Measurements from ENCODE around the gene BCL11B. TPM values are rescaled to one million over a fixed set of nuclear protein-coding genes. Genes with fewer than 3 reads are reported as not detected.

The BCL11B gene
- total and polyA plus RNA-seq, 4 donors = 3.0 to 12.9 (median 11.0) TPM

GRCh38 chr14:99315197-99315596 lies 43.2 kb upstream of the BCL11B start:
- DNase-seq (ENCODE audit: low read depth in 4 of 6, low spot score in 6 of 6) = no peak
- Histone ChIP-seq H3K4me1 (ENCODE audit: control insufficient read depth, insufficient read depth, low read length) (no peaks in the 10 kb centered on the region), H3K9me3 (ENCODE audit: control insufficient read depth, insufficient read depth, low read length) (no peaks in the 10 kb centered on the region), H3K27me3 (ENCODE audit: control insufficient read depth, insufficient read depth, low read length) (no peaks in the 10 kb centered on the region), H3K4me3 (ENCODE audit: low read depth, low read length) (no peak overlapping the region), H3K27ac (ENCODE audit: low read depth, low read length) (no peak overlapping the region), H3K36me3 (ENCODE audit: control insufficient read depth, insufficient read depth, low read length) (no peaks in the 10 kb centered on the region)
- no CpG with 5 or more reads among the region's 8 CpGs for WGBS (ENCODE audit: insufficient coverage)

- Histone ChIP-seq H3K4me1 (ENCODE audit: control insufficient read depth, insufficient read depth, low read length) (no peaks in the 10 kb centered on the region), H3K36me3 (ENCODE audit: control insufficient read depth, insufficient read depth, low read length) (no peaks in the 10 kb centered on the region), H3K27me3 (ENCODE audit: control insufficient read depth, insufficient read depth, low read length) (no peaks in the 10 kb centered on the region), H3K4me3 (ENCODE audit: low read depth, low read length) (no peak overlapping the region), H3K27ac (ENCODE audit: low read depth, low read length) (no peak overlapping the region), H3K9me3 (ENCODE audit: control insufficient read depth, insufficient read depth, low read length) (no peaks in the 10 kb centered on the region)
- DNase-seq (ENCODE audit: low read depth in 4 of 6, low spot score in 6 of 6) = no peak
- WGBS (ENCODE audit: insufficient coverage) = 86% methylated on average over 9 of the region's 9 CpGs
Measured at GRCh38 chr14:99314623-99315022, 42.6 kb upstream of the BCL11B start.

- Histone ChIP-seq H3K4me1 (ENCODE audit: control insufficient read depth, insufficient read depth, low read length) (no peaks in the 10 kb centered on the region), H3K27me3 (ENCODE audit: control insufficient read depth, insufficient read depth, low read length) (no peaks in the 10 kb centered on the region), H3K4me3 (ENCODE audit: low read depth, low read length) (no peak overlapping the region), H3K27ac (ENCODE audit: low read depth, low read length) (no peak overlapping the region), H3K36me3 (ENCODE audit: control insufficient read depth, insufficient read depth, low read length) (no peaks in the 10 kb centered on the region), H3K9me3 (ENCODE audit: control insufficient read depth, insufficient read depth, low read length) (no peaks in the 10 kb centered on the region)
- WGBS (ENCODE audit: insufficient coverage) = 100% methylated on average over 1 of the region's 1 CpG
- DNase-seq (ENCODE audit: low read depth in 4 of 6, low spot score in 6 of 6) = no peak
Measured at GRCh38 chr14:99313234-99313633, 41.2 kb upstream of the BCL11B start.

- Histone ChIP-seq H3K4me3 (ENCODE audit: low read depth, low read length) (no peak overlapping the region), H3K27ac (ENCODE audit: low read depth, low read length) (no peak overlapping the region), H3K4me1 (ENCODE audit: control insufficient read depth, insufficient read depth, low read length) (no peaks in the 10 kb centered on the region), H3K27me3 (ENCODE audit: control insufficient read depth, insufficient read depth, low read length) (no peaks in the 10 kb centered on the region), H3K9me3 (ENCODE audit: control insufficient read depth, insufficient read depth, low read length) (no peaks in the 10 kb centered on the region), H3K36me3 (ENCODE audit: control insufficient read depth, insufficient read depth, low read length) (no peaks in the 10 kb centered on the region)
- WGBS (ENCODE audit: insufficient coverage) = 85% methylated on average over 5 of the region's 7 CpGs
- DNase-seq (ENCODE audit: low read depth in 4 of 6, low spot score in 6 of 6) = no peak
Measured at GRCh38 chr14:99312106-99312505, 40.1 kb upstream of the BCL11B start.

- 100% methylated on average over 2 of the region's 4 CpGs for WGBS (ENCODE audit: insufficient coverage)
- H3K4me3 ChIP-seq (ENCODE audit: low read depth, low read length) = no peak overlapping the region
Measured at GRCh38 chr14:99309220-99309766, 37.3 kb upstream of the BCL11B start.

GRCh38 chr14:99304208-99304607 lies 32.2 kb upstream of the BCL11B start:
- H3K27me3 ChIP-seq (ENCODE audit: control insufficient read depth, insufficient read depth, low read length) = no peaks in the 10 kb centered on the region
- H3K9me3 ChIP-seq (ENCODE audit: control insufficient read depth, insufficient read depth, low read length) = peaks cover 2% of the 10 kb centered on the region
- H3K4me1 ChIP-seq (ENCODE audit: control insufficient read depth, insufficient read depth, low read length) = no peaks in the 10 kb centered on the region
- no peak for DNase-seq (ENCODE audit: low read depth in 4 of 6, low spot score in 6 of 6)
- no peak overlapping the region for H3K27ac ChIP-seq (ENCODE audit: low read depth, low read length)
- no CpG with 5 or more reads among the region's 1 CpG for WGBS (ENCODE audit: insufficient coverage)
- H3K4me3 ChIP-seq (ENCODE audit: low read depth, low read length) = no peak overlapping the region
- no peaks in the 10 kb centered on the region for H3K36me3 ChIP-seq (ENCODE audit: control insufficient read depth, insufficient read depth, low read length)

More at GRCh38 chr14:99309220-99309766, 37.3 kb upstream of the BCL11B start:
- no peak for DNase-seq (ENCODE audit: low read depth in 4 of 6, low spot score in 6 of 6)
- no peaks in the 10 kb centered on the region for H3K36me3 ChIP-seq (ENCODE audit: control insufficient read depth, insufficient read depth, low read length)
- no peaks in the 10 kb centered on the region for H3K4me1 ChIP-seq (ENCODE audit: control insufficient read depth, insufficient read depth, low read length)
- no peak overlapping the region for H3K27ac ChIP-seq (ENCODE audit: low read depth, low read length)
- H3K9me3 ChIP-seq (ENCODE audit: control insufficient read depth, insufficient read depth, low read length) = no peaks in the 10 kb centered on the region
- H3K27me3 ChIP-seq (ENCODE audit: control insufficient read depth, insufficient read depth, low read length) = no peaks in the 10 kb centered on the region

- H3K4me1 ChIP-seq (ENCODE audit: control insufficient read depth, insufficient read depth, low read length) = no peaks in the 10 kb centered on the region
- no peak for DNase-seq (ENCODE audit: low read depth in 4 of 6, low spot score in 6 of 6)
- no peak overlapping the region for H3K27ac ChIP-seq (ENCODE audit: low read depth, low read length)
- no peak overlapping the region for H3K4me3 ChIP-seq (ENCODE audit: low read depth, low read length)
- H3K36me3 ChIP-seq (ENCODE audit: control insufficient read depth, insufficient read depth, low read length) = no peaks in the 10 kb centered on the region
- H3K27me3 ChIP-seq (ENCODE audit: control insufficient read depth, insufficient read depth, low read length) = no peaks in the 10 kb centered on the region
- H3K9me3 ChIP-seq (ENCODE audit: control insufficient read depth, insufficient read depth, low read length) = peaks cover 4% of the 10 kb centered on the region
Measured at GRCh38 chr14:99300190-99300589, 28.2 kb upstream of the BCL11B start.

- 87% methylated on average over 7 of the region's 10 CpGs for WGBS (ENCODE audit: insufficient coverage)
- Histone ChIP-seq H3K4me1 (ENCODE audit: control insufficient read depth, insufficient read depth, low read length) (no peaks in the 10 kb centered on the region), H3K4me3 (ENCODE audit: low read depth, low read length) (no peak overlapping the region), H3K27ac (ENCODE audit: low read depth, low read length) (no peak overlapping the region), H3K9me3 (ENCODE audit: control insufficient read depth, insufficient read depth, low read length) (peaks cover 4% of the 10 kb centered on the region), H3K36me3 (ENCODE audit: control insufficient read depth, insufficient read depth, low read length) (no peaks in the 10 kb centered on the region), H3K27me3 (ENCODE audit: control insufficient read depth, insufficient read depth, low read length) (no peaks in the 10 kb centered on the region)
- no peak for DNase-seq (ENCODE audit: low read depth in 4 of 6, low spot score in 6 of 6)
Measured at GRCh38 chr14:99296517-99296916, 24.5 kb upstream of the BCL11B start.

GRCh38 chr14:99289394-99290189 lies 17.6 kb upstream of the BCL11B start:
- Histone ChIP-seq H3K27ac (ENCODE audit: low read depth, low read length) (no peak overlapping the region), H3K4me3 (ENCODE audit: low read depth, low read length) (no peak overlapping the region), H3K4me1 (ENCODE audit: control insufficient read depth, insufficient read depth, low read length) (no peaks in the 10 kb centered on the region), H3K36me3 (ENCODE audit: control insufficient read depth, insufficient read depth, low read length) (no peaks in the 10 kb centered on the region), H3K9me3 (ENCODE audit: control insufficient read depth, insufficient read depth, low read length) (no peaks in the 10 kb centered on the region), H3K27me3 (ENCODE audit: control insufficient read depth, insufficient read depth, low read length) (no peaks in the 10 kb centered on the region)
- DNase-seq (ENCODE audit: low read depth in 4 of 6, low spot score in 6 of 6) = no peak
- 84% methylated on average over 12 of the region's 12 CpGs for WGBS (ENCODE audit: insufficient coverage)

GRCh38 chr14:99288948-99289347 lies 17.0 kb upstream of the BCL11B start:
- WGBS (ENCODE audit: insufficient coverage) = 94% methylated on average over 4 of the region's 5 CpGs
- no peaks in the 10 kb centered on the region for H3K36me3 ChIP-seq (ENCODE audit: control insufficient read depth, insufficient read depth, low read length)

More at GRCh38 chr14:99288948-99289347, 17.0 kb upstream of the BCL11B start:
- H3K27me3 ChIP-seq (ENCODE audit: control insufficient read depth, insufficient read depth, low read length) = no peaks in the 10 kb centered on the region
- H3K27ac ChIP-seq (ENCODE audit: low read depth, low read length) = no peak overlapping the region
- DNase-seq (ENCODE audit: low read depth in 4 of 6, low spot score in 6 of 6) = no peak
- H3K4me3 ChIP-seq (ENCODE audit: low read depth, low read length) = no peak overlapping the region
- H3K4me1 ChIP-seq (ENCODE audit: control insufficient read depth, insufficient read depth, low read length) = no peaks in the 10 kb centered on the region
- H3K9me3 ChIP-seq (ENCODE audit: control insufficient read depth, insufficient read depth, low read length) = no peaks in the 10 kb centered on the region
